GM12878 (cell line): ENCODE results near the gene NHSL1. TPM values are rescaled to one million over a fixed set of nuclear protein-coding genes. Genes with fewer than 3 reads are reported as not detected.
A peak's percentile ranks its signal among the peaks of the same experiment; 100 is the strongest.

Source experiments
- BCL11A ChIP-seq: IDR thresholded peaks from 2 replicates; pipeline ENCODE4 v1.6.1; 2011; ENCODE audit warnings: low read depth, low read length
- DPF2 ChIP-seq: fragments of 450-650 bp; IDR thresholded peaks from 2 replicates; pipeline ENCODE4 v1.6.1; 2017; ENCODE audit warnings: mild to moderate bottlenecking
- EP300 ChIP-seq, 2 experiments: fragments of 150-350 bp in 1 of 2; IDR thresholded peaks; 2 replicates each; pipeline ENCODE4 v1.6.1; 2011 to 2012; ENCODE audit warnings: low read depth in 2 of 2, low read length in 2 of 2, borderline replicate concordance in 1 of 2, improper control_type of control experiment in 1 of 2, inconsistent platforms in 1 of 2; ENCODE audit not compliant: control insufficient read depth in 1 of 2
- ESRRA ChIP-seq: IDR thresholded peaks from 2 replicates; pipeline ENCODE4 v1.6.1; 2012; ENCODE audit warnings: mild to moderate bottlenecking, low read length, improper control_type of control experiment
- FOXM1 ChIP-seq: IDR thresholded peaks from 2 replicates; pipeline ENCODE4 v1.6.1; 2012; ENCODE audit warnings: low read depth, mild to moderate bottlenecking, inconsistent platforms, low read length, moderate library complexity
- GABPA ChIP-seq: IDR thresholded peaks from 2 replicates; pipeline ENCODE4 v1.6.1; 2014; ENCODE audit warnings: antibody characterized with exemption, low read depth, mild to moderate bottlenecking, inconsistent platforms
- GATAD2B ChIP-seq: fragments of 450-650 bp; conservative IDR thresholded peaks from 2 replicates; pipeline ENCODE4 v1.6.1; 2017; ENCODE audit warnings: low read depth, mild to moderate bottlenecking, moderate library complexity
- MEF2B ChIP-seq: fragments of 450-650 bp; IDR thresholded peaks from 2 replicates; pipeline ENCODE4 v1.6.1; 2018; ENCODE audit warnings: mild to moderate bottlenecking, moderate library complexity; ENCODE audit not compliant: partially characterized antibody, poor library complexity, severe bottlenecking
- MTA3 ChIP-seq: IDR thresholded peaks from 2 replicates; pipeline ENCODE4 v1.6.1; 2012; ENCODE audit warnings: low read length, inconsistent platforms, borderline replicate concordance
- NFIC ChIP-seq: IDR thresholded peaks from 2 replicates; pipeline ENCODE4 v1.6.1; 2012; ENCODE audit warnings: low read depth, mild to moderate bottlenecking, inconsistent platforms, low read length, moderate library complexity
- NR2C1 ChIP-seq: fragments of 450-650 bp; IDR thresholded peaks from 2 replicates; pipeline ENCODE4 v1.6.1; 2017; ENCODE audit warnings: antibody characterized with exemption, mild to moderate bottlenecking, moderate library complexity
- PAX8 ChIP-seq: fragments of 450-650 bp; IDR thresholded peaks from 2 replicates; pipeline ENCODE4 v1.6.1; 2017; ENCODE audit warnings: mild to moderate bottlenecking, moderate library complexity
- RCOR1 ChIP-seq: conservative IDR thresholded peaks from 2 replicates; pipeline ENCODE4 v1.6.1; 2012; ENCODE audit warnings: low read depth, low read length, improper control_type of control experiment
- SMAD1 ChIP-seq: fragments of 450-650 bp; IDR thresholded peaks from 2 replicates; pipeline ENCODE4 v1.6.1; 2018; ENCODE audit warnings: mild to moderate bottlenecking, low read depth; ENCODE audit not compliant: partially characterized antibody
- SMARCA5 ChIP-seq: fragments of 450-650 bp; IDR thresholded peaks from 2 replicates; pipeline ENCODE4 v1.6.1; 2017; ENCODE audit warnings: mild to moderate bottlenecking
- ZBED1 ChIP-seq: IDR thresholded peaks from 2 replicates; pipeline ENCODE4 v1.6.1; 2016; ENCODE audit warnings: borderline replicate concordance
- polyA plus RNA-seq, 11 experiments: library from polyadenylated mRNA; depleted of rRNA in 4 of 11; unstranded in 6 of 11; stranded (reverse) in 5 of 11; fragments of >200 nt; fragmentation: Nextera tagmentation in 4 of 11; fragmentation: Illumina TruSeq in 1 of 11; extraction: Ambion mirVana in 4 of 11; extraction: Trizol in 1 of 11; gene quantifications; 1 replicate in 1 of 11; 2 replicates in 10 of 11; pipeline versions ENCODE4 v1.2.1 to v1.2.3, GENCODE V29; 2011 to 2016; ENCODE audit warnings: inconsistent platforms in 2 of 11, missing spikeins in 2 of 11, low read depth in 1 of 11
- total RNA-seq, 4 experiments: library from RNA; depleted of rRNA in 3 of 4; stranded (reverse); fragments of >200 nt in 3 of 4; fragmentation: Illumina TruSeq in 1 of 4; extraction: Trizol in 1 of 4; gene quantifications; 2 replicates each; pipeline versions ENCODE4 v1.2.1 to v1.2.3, GENCODE V29; 2013 to 2021
- TF ChIP-seq, protein P1 (sequence below): fragments of 450-650 bp; IDR thresholded peaks from 2 replicates; pipeline ENCODE4 v1.6.1; 2017; ENCODE audit warnings: mild to moderate bottlenecking, moderate library complexity
- TF ChIP-seq, protein P2 (sequence below): fragments of 450-650 bp; IDR thresholded peaks from 2 replicates; pipeline ENCODE4 v1.6.1; 2016; ENCODE audit warnings: mild to moderate bottlenecking, moderate library complexity, borderline replicate concordance

The NHSL1 gene
- total and polyA plus RNA-seq, 10 of the 15 experiments (the other 5 are each of a cell fraction or from before 2014, with no cell fraction given): 0.26 to 14.1 (median 0.90) TPM

DNA sequence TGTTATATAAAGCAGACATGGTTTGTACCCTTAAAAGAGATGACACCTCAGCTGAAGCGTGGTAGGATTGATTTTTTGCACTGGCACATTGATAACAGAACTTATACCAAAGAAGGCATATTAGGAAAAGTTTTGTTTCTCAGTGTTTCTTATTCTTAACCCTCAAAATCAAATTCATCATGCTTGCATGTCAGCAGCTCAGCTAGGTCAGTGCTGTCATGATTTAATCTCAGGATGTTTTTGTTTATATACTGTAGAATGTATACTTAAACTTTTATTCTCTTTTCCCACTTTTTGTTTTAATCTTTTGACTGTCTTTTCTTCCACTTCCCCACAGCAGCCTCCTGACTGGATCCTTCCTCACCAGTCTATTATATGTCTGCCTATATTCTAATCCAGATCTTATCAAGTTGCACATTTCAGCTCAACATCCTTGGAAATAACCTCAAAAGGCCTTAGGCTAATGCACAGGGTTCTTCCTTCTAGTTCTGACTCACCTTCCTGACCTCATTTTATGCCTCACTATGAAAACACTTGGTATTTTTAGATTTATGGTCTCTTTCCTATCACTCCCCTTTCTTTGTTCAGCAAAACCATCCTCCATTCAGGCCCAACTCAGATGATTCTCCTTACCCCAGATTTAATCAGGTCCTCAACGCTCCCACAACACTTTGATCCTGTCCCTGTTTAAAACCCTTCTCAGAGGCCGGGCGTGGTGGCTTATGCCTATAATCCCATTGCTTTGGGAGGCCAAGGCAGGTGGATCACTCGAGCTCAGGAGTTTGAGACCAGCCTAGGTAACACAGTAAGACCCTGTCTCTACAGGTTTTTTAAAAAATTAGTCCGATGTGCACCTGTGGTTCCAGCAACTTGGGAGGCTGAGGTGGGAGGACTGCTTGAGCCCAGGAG lies 88.1 kb downstream of the NHSL1 start (continued):
- peak; percentile 61; the same call in 1 of the 2 replicates for TF ChIP-seq BCL11A
- no peak for TF ChIP-seq NR2C1
- TF ChIP-seq ESRRA: no peak
- TF ChIP-seq MEF2B: no peak
- no peak for TF ChIP-seq GATAD2B
- TF ChIP-seq DPF2: no peak
- no peak for TF ChIP-seq SMARCA5
- no peak for TF ChIP-seq PAX8
- TF ChIP-seq GABPA: no peak
- TF ChIP-seq SMAD1: no peak
- no peak for TF ChIP-seq RCOR1
- no peak; the same call in 1 of the 2 replicates for TF ChIP-seq FOXM1
- no peak for TF ChIP-seq MTA3
- TF ChIP-seq, protein P1, sequence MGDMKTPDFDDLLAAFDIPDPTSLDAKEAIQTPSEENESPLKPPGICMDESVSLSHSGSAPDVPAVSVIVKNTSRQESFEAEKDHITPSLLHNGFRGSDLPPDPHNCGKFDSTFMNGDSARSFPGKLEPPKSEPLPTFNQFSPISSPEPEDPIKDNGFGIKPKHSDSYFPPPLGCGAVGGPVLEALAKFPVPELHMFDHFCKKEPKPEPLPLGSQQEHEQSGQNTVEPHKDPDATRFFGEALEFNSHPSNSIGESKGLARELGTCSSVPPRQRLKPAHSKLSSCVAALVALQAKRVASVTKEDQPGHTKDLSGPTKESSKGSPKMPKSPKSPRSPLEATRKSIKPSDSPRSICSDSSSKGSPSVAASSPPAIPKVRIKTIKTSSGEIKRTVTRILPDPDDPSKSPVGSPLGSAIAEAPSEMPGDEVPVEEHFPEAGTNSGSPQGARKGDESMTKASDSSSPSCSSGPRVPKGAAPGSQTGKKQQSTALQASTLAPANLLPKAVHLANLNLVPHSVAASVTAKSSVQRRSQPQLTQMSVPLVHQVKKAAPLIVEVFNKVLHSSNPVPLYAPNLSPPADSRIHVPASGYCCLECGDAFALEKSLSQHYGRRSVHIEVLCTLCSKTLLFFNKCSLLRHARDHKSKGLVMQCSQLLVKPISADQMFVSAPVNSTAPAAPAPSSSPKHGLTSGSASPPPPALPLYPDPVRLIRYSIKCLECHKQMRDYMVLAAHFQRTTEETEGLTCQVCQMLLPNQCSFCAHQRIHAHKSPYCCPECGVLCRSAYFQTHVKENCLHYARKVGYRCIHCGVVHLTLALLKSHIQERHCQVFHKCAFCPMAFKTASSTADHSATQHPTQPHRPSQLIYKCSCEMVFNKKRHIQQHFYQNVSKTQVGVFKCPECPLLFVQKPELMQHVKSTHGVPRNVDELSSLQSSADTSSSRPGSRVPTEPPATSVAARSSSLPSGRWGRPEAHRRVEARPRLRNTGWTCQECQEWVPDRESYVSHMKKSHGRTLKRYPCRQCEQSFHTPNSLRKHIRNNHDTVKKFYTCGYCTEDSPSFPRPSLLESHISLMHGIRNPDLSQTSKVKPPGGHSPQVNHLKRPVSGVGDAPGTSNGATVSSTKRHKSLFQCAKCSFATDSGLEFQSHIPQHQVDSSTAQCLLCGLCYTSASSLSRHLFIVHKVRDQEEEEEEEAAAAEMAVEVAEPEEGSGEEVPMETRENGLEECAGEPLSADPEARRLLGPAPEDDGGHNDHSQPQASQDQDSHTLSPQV: no peak
- TF ChIP-seq NFIC: peak; percentile 78; the same call in 1 of the 2 replicates
- no peak for TF ChIP-seq ZBED1
- TF ChIP-seq EP300 (IDR thresholded peaks at IDR 0.05; ENCODE audit: borderline replicate concordance in 1 of 2, control insufficient read depth in 1 of 2, low read depth in 2 of 2, low read length in 2 of 2): peak in 1 of 2 experiments; percentile 37; a peak in 1 of 4 replicates
- TF ChIP-seq, protein P2, sequence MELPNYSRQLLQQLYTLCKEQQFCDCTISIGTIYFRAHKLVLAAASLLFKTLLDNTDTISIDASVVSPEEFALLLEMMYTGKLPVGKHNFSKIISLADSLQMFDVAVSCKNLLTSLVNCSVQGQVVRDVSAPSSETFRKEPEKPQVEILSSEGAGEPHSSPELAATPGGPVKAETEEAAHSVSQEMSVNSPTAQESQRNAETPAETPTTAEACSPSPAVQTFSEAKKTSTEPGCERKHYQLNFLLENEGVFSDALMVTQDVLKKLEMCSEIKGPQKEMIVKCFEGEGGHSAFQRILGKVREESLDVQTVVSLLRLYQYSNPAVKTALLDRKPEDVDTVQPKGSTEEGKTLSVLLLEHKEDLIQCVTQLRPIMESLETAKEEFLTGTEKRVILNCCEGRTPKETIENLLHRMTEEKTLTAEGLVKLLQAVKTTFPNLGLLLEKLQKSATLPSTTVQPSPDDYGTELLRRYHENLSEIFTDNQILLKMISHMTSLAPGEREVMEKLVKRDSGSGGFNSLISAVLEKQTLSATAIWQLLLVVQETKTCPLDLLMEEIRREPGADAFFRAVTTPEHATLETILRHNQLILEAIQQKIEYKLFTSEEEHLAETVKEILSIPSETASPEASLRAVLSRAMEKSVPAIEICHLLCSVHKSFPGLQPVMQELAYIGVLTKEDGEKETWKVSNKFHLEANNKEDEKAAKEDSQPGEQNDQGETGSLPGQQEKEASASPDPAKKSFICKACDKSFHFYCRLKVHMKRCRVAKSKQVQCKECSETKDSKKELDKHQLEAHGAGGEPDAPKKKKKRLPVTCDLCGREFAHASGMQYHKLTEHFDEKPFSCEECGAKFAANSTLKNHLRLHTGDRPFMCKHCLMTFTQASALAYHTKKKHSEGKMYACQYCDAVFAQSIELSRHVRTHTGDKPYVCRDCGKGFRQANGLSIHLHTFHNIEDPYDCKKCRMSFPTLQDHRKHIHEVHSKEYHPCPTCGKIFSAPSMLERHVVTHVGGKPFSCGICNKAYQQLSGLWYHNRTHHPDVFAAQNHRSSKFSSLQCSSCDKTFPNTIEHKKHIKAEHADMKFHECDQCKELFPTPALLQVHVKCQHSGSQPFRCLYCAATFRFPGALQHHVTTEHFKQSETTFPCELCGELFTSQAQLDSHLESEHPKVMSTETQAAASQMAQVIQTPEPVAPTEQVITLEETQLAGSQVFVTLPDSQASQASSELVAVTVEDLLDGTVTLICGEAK: no peak
